GM20431 (cell line): ENCODE measurements around the gene DENND1A.

ENCODE experiments used
- in situ Hi-C: fragments of 300-500 bp; cut with MseI, MboI; formaldehyde crosslinking; loops from one replicate; pipeline ENCODE4 v1.15.0; 2020; ENCODE audit warnings: low sequenced_read_pairs; ENCODE audit not compliant: unreplicated experiment

Gene DENND1A

DNA sequence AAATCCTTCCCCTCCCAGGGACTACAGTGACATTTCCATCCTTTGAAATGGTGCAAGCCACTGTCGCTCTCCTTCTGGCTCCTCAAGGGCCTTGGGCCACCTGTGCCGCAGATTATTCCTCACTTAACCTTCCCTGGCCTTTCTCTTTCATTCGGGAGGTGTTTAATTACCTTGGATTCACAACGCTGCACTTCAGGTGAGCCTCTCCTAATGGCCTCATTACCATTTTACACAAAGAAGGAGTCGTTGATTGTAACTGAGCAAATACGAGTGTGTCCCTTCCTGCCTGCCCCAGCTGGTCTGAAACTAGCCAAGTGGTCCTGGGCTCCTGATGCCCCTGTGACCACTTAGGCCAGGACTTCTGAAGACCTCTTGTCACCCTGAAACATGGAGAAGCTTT is 368.9 kb downstream of the DENND1A start:
- in situ Hi-C loops: no loop called here

DNA sequence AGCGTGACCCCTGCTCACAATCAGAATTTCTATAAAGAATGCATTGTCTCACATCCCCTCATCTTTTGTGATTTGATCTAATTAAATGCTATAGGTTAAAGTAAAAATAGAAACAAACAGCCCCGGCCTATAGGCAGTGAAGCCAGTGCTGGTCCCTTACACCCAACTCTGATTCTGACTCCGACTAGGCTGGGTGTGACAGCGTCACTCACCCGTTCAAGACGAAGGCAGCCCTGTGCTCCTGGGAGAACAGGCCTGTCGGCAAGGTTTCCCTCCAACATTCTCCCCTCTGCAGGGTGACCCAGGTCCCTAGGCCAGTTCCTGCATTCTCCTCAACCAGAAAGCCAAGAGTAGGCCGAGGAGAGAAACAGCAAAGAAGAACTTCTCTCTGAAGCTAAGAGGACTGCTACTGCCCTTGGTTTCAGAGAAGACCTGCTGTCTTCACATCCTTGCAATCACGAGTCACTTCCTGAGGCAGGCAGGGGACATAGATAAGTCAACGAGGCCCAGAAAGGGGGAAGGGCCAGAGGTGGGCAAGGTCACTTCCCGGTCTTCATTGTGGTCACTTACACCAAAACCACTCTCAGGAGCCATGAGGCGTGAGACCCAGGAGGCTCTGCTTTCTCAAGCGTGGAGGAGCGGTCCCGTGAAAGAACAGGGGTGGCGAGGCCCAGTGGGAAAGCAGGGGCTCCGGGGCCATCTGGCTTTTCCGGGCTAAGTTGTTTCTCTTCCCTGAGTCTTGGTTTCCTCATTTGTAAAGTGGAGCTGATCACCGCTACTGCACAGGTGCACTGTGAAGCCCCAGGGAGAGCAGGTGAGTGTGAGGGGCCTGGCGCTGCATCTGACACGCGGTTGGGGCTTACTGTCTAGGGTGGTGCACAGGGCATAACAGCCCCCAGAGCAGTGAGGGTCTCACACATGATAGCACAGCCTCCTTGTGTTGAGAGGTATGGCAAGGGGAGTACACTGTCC is 373.2 kb downstream of the DENND1A start:
- in situ Hi-C loops: no loop called here

- in situ Hi-C loops: no loop called here
These were observed 374.3 kb downstream of the DENND1A start for GRCh38 chr9:123555646-123556045.

GRCh38 chr9:123552530-123552929 is 377.4 kb downstream of the DENND1A start:
- in situ Hi-C loops: no loop called here

- in situ Hi-C loops: no loop called here
These were observed 378.2 kb downstream of the DENND1A start for GRCh38 chr9:123551734-123552133.

GRCh38 chr9:123550797-123551196 is 379.1 kb downstream of the DENND1A start:
- in situ Hi-C loops: no loop called here

GRCh38 chr9:123550012-123550411 is 379.9 kb downstream of the DENND1A start:
- in situ Hi-C loops: no loop called here

DNA sequence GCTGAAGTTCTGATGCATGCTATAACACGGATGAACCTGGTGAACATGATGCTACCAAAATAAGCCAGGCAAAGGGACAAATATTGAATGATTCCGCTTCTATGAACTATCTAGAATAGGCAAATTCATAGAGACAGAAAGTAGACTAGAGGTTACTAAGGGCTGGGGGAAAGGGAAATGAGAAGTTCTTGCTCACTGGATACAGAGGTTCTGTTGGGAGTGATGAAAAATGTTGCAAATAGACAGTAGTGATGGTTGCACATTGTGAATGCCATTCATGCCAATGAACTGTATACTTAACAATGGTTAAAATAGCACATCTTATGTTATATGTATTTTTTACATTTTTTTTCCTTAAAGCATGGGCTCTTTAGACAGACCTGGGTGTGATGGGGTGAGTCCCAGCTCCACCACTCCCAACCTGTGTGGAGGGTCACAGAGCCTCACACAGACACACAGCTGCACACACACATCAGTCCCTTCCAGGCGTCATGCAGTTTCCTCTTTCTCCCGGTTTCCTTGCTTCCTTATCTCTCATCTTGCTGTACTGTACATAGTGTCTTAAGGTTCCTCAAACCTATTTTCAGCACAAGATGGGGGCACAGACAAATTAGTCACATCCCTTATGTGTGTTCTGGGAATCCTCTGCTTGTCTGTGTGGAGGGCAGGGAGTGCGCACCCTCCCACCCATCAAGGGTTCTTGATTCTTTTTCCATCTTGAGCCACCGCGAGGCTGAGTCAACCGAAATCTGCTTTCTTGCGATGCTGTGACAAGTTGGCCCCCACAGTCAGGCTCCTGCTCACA is 381.0 kb downstream of the DENND1A start:
- in situ Hi-C loops: loop anchor here (25.0 kb wide), 1 partner anchor 488 kb away; no protein-coding TSS in a partner anchor

- in situ Hi-C loops: loop anchor here (25.0 kb wide), 1 partner anchor 493 kb away; no protein-coding TSS in a partner anchor
These were observed 385.7 kb downstream of the DENND1A start for GRCh38 chr9:123544007-123544827.

- in situ Hi-C loops: loop anchor here (25.0 kb wide), 1 partner anchor 494 kb away; no protein-coding TSS in a partner anchor
These were observed 386.4 kb downstream of the DENND1A start for GRCh38 chr9:123543492-123543891.

- in situ Hi-C loops: loop anchor here (25.0 kb wide), 1 partner anchor 495 kb away; no protein-coding TSS in a partner anchor
These were observed 387.3 kb downstream of the DENND1A start for GRCh38 chr9:123542435-123543225.

GRCh38 chr9:123541411-123541810 is 388.5 kb downstream of the DENND1A start:
- in situ Hi-C loops: loop anchor here (25.0 kb wide), 1 partner anchor 496 kb away; no protein-coding TSS in a partner anchor

- in situ Hi-C loops: loop anchor here (25.0 kb wide), 1 partner anchor 497 kb away; no protein-coding TSS in a partner anchor
These were observed 389.5 kb downstream of the DENND1A start for GRCh38 chr9:123540457-123540856.

DNA sequence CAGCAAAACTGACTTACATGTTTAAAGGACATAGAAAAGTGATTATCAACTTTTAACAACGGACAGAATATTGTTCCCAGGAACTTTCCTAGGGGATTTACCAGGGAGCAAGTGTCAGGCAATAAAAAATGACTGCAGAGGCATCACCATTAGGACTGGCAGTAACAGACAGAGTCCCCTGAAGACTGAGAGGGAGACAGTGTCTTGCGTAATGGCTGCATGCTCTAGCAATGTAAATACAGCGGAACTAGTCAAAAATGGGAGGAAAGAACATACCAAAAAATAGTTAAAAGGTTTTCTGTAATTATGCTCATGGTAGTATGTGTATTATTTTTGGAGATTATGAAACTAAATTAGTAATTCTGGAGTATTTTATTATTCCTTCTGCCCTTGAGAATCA is 392.1 kb downstream of the DENND1A start:
- in situ Hi-C loops: loop anchor here (25.0 kb wide), 1 partner anchor 499 kb away; no protein-coding TSS in a partner anchor

DNA sequence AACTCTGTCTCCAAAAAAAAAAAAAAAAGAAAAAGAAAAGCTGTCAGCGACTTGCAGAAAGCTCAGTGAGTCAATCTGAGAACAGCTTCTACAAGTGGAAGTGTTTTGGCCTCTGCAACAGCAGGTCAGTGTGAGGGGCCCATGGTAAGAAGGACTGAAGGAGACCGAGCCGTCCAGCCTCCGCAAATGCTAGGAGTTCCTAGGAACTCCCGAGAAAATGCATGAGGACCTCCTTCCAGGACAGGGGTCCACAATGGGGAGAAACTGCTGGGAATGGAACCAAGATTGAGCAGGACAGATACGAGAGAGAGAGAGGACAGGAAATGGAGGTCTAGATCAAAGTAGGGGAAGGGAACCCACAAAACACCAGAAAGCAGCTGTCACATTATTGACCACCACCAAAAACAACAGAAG is 393.5 kb downstream of the DENND1A start:
- in situ Hi-C loops: loop anchor here (25.0 kb wide), 1 partner anchor 501 kb away; no protein-coding TSS in a partner anchor

DNA sequence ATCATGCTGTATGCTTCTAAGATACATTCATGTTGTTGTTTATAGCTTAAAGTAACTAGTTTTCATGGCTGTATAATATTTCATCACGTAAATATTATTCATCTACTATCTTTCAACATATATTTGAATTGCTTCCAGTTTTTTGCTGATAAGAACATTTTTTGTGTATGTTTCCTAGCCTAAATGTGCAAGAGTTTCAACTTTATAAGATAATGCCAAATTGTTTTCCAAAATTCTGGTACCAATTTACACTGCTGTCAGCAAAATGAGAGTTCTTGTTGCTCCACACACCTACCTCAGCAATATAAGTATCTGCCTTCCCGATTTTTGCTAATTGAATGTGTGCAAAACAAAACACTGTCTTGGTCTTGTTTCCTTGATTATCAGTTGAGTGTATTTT is 395.6 kb downstream of the DENND1A start:
- in situ Hi-C loops: loop anchor here (25.0 kb wide), 1 partner anchor 503 kb away; no protein-coding TSS in a partner anchor

DNA sequence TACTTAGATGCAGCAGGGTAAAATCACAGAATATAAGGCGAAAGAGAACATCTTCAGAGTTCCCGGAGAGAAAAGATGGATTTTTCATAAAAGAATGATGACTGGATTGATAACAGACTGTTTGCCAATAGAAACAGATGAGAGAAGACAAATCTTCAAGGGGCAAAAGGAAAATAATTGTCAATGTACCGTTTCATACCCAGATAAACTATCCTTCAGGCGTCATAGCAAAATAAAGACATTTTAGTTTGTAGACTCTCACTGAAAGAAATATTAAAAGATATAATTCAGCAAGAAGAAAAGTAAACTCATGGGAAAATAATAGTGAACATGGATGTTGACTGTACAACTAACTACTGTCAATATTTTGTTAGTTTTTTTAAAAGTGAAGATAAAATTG is 399.7 kb downstream of the DENND1A start:
- in situ Hi-C loops: loop anchor here (25.0 kb wide), 1 partner anchor 507 kb away; no protein-coding TSS in a partner anchor

- in situ Hi-C loops: loop anchor here (25.0 kb wide), 1 partner anchor 509 kb away; no protein-coding TSS in a partner anchor
These were observed 401.4 kb downstream of the DENND1A start for GRCh38 chr9:123528501-123528900.
